T-helper 2 cell treated with Interferon-gamma antibody and Interleukin-4, amounts not matched to agents 100 ng/mL and 5 ng/mL, for 36 hours (primary cell): ENCODE results near the gene COBLL1. TPM values are rescaled to one million over a fixed set of nuclear protein-coding genes. Genes with fewer than 3 reads are reported as not detected.

Experiments used
- intact Hi-C: fragments of 100-400 bp; cut with micrococcal nuclease; formaldehyde crosslinking; loops from one replicate; pipeline ENCODE4 v1.15.1; 2023
- total RNA-seq: library from RNA; stranded (reverse); gene quantifications from 2 replicates; pipeline ENCODE4 v1.2.3, GENCODE V29; 2022

The COBLL1 gene
- total RNA-seq, 1 donor from 2014 or later: 0.02 TPM

GRCh38 chr2:164721430-164721829 is 120.2 kb downstream of the COBLL1 start:
- intact Hi-C loops: no loop called here

- intact Hi-C loops: loop anchor here (5.0 to 10.0 kb wide), 2 partner anchors 155 to 1553 kb away; no protein-coding TSS in a partner anchor
Measured at GRCh38 chr2:164719996-164720941, 121.4 kb downstream of the COBLL1 start.

- intact Hi-C loops: loop anchor here (5.0 to 10.0 kb wide), 2 partner anchors 152 to 1550 kb away; no protein-coding TSS in a partner anchor
Measured at GRCh38 chr2:164717000-164717803, 124.4 kb downstream of the COBLL1 start.

GRCh38 chr2:164714471-164714870 is 127.2 kb downstream of the COBLL1 start:
- intact Hi-C loops: loop anchor here (10.0 kb wide), 1 partner anchor 150 kb away; no protein-coding TSS in a partner anchor

- intact Hi-C loops: loop anchor here (10.0 kb wide), 1 partner anchor 147 kb away; no protein-coding TSS in a partner anchor
Measured at GRCh38 chr2:164711766-164712138, 129.9 kb downstream of the COBLL1 start.

GRCh38 chr2:164710837-164711765 is 130.5 kb downstream of the COBLL1 start:
- intact Hi-C loops: loop anchor here (10.0 kb wide), 1 partner anchor 146 kb away; no protein-coding TSS in a partner anchor

- intact Hi-C loops: loop anchor here (10.0 kb wide), 1 partner anchor 146 kb away; no protein-coding TSS in a partner anchor
Measured at GRCh38 chr2:164710252-164710836, 131.3 kb downstream of the COBLL1 start.

- intact Hi-C loops: no loop called here
Measured at GRCh38 chr2:164706522-164706921, 135.1 kb downstream of the COBLL1 start.

GRCh38 chr2:164705412-164706167 is 136.0 kb downstream of the COBLL1 start:
- intact Hi-C loops: no loop called here

- intact Hi-C loops: no loop called here
Measured at GRCh38 chr2:164703915-164704706, 137.5 kb downstream of the COBLL1 start.

- intact Hi-C loops: no loop called here
Measured at GRCh38 chr2:164701565-164701964, 140.1 kb downstream of the COBLL1 start.

- intact Hi-C loops: no loop called here
Measured at GRCh38 chr2:164700390-164700789, 141.2 kb downstream of the COBLL1 start.

- intact Hi-C loops: no loop called here
Measured at GRCh38 chr2:164697688-164698461, 143.7 kb downstream of the COBLL1 start.

GRCh38 chr2:164696634-164697033 is 145.0 kb downstream of the COBLL1 start:
- intact Hi-C loops: no loop called here

GRCh38 chr2:164694275-164694695 is 147.3 kb downstream of the COBLL1 start:
- intact Hi-C loops: no loop called here

GRCh38 chr2:164693834-164694233 is 147.8 kb downstream of the COBLL1 start:
- intact Hi-C loops: no loop called here

GRCh38 chr2:164693390-164693789 is 148.2 kb downstream of the COBLL1 start:
- intact Hi-C loops: no loop called here

GRCh38 chr2:164692958-164693357 is 148.7 kb downstream of the COBLL1 start:
- intact Hi-C loops: no loop called here
